ENCODE results near the gene NPIPA8.
"Not testable (repeated sequence)": the region's sequence is repeated elsewhere in the genome, so short reads cannot be mapped to it uniquely, and the experiment has no call there.

The NPIPA8 gene

GRCh38 chr16:18290959-18291358 is 45.6 kb downstream of the NPIPA8 start:
- not testable (repeated sequence) for DNase-seq (ENCODE audit: low read depth); H3K4me3 ChIP-seq (ENCODE audit: low read depth, low read length)

GRCh38 chr16:18286342-18286741 is 50.2 kb downstream of the NPIPA8 start:
- not testable (repeated sequence) for DNase-seq (ENCODE audit: low read depth); H3K4me3 ChIP-seq (ENCODE audit: low read depth, low read length)

GRCh38 chr16:18280319-18280718 is 56.2 kb downstream of the NPIPA8 start:
- H3K4me3 ChIP-seq (ENCODE audit: low read depth, low read length); DNase-seq (ENCODE audit: low read depth): not testable (repeated sequence)

- DNase-seq (ENCODE audit: low read depth); H3K4me3 ChIP-seq (ENCODE audit: low read depth, low read length): not testable (repeated sequence)
These were observed 59.8 kb downstream of the NPIPA8 start for GRCh38 chr16:18276756-18277155.

- not testable (repeated sequence) for H3K4me3 ChIP-seq (ENCODE audit: low read depth, low read length); DNase-seq (ENCODE audit: low read depth)
These were observed 66.4 kb downstream of the NPIPA8 start for GRCh38 chr16:18270171-18270570.
